ENCODE results near the gene EPB41L4B. TPM values are rescaled to one million over a fixed set of nuclear protein-coding genes. Genes with fewer than 3 reads are reported as not detected.

EPB41L4B gene
- total RNA-seq, 4 donors from 2014 or later: under 0.01 to 3.9 (median 1.5) TPM

DNA sequence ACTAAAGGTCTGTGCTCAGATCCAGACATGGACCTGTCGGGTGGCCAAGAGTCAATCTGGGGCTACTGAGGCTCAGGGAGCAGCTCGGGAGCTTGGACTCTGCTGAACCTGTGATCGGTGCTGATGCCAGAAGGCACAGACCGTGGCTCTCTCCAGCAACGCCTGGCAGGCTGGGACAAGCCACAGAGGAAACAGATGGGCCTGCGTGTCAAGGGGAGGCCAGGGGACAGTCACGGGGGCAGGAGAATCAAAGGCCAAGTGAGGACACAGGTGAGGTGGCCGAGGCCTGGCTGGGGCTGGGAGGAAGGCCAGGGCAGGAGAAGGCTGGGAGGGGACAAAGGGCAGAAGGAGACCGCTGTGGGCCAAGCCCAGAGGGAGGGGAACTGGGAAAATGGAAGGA, 43.4 kb downstream of the EPB41L4B start:
- TF ChIP-seq POLR2A (IDR thresholded peaks at IDR 0.05): no peak
- TF ChIP-seq, protein P1, sequence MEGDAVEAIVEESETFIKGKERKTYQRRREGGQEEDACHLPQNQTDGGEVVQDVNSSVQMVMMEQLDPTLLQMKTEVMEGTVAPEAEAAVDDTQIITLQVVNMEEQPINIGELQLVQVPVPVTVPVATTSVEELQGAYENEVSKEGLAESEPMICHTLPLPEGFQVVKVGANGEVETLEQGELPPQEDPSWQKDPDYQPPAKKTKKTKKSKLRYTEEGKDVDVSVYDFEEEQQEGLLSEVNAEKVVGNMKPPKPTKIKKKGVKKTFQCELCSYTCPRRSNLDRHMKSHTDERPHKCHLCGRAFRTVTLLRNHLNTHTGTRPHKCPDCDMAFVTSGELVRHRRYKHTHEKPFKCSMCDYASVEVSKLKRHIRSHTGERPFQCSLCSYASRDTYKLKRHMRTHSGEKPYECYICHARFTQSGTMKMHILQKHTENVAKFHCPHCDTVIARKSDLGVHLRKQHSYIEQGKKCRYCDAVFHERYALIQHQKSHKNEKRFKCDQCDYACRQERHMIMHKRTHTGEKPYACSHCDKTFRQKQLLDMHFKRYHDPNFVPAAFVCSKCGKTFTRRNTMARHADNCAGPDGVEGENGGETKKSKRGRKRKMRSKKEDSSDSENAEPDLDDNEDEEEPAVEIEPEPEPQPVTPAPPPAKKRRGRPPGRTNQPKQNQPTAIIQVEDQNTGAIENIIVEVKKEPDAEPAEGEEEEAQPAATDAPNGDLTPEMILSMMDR (IDR thresholded peaks at IDR 0.05): no peak
- Histone ChIP-seq H3K9me3 (no peaks in the 10 kb centered on the region), H3K4me3 (no peak overlapping the region), H3K27ac (no peak overlapping the region), H3K27me3 (no peaks in the 10 kb centered on the region), H3K4me1 (no peaks in the 10 kb centered on the region), H3K36me3 (no peaks in the 10 kb centered on the region)
- DNase-seq: no peak
- intact Hi-C loops (cut with DNase I; ENCODE audit: low total_unique reads): no loop called here

GRCh38 chr9:109276469-109277440, 44.1 kb downstream of the EPB41L4B start:
- Histone ChIP-seq H3K36me3 (no peaks in the 10 kb centered on the region), H3K9me3 (no peaks in the 10 kb centered on the region), H3K27me3 (no peaks in the 10 kb centered on the region), H3K4me3 (no peak overlapping the region), H3K27ac (no peak overlapping the region), H3K4me1 (no peaks in the 10 kb centered on the region)
- TF ChIP-seq, protein P1 (IDR thresholded peaks at IDR 0.05): no peak
- no peak for TF ChIP-seq POLR2A (IDR thresholded peaks at IDR 0.05)
- intact Hi-C loops (cut with DNase I; ENCODE audit: low total_unique reads): no loop called here
- DNase-seq: no peak

GRCh38 chr9:109274884-109275730, 45.8 kb downstream of the EPB41L4B start:
- H3K27ac ChIP-seq: no peak overlapping the region
- TF ChIP-seq, protein P1 (IDR thresholded peaks at IDR 0.05): no peak
- no peak for TF ChIP-seq POLR2A (IDR thresholded peaks at IDR 0.05)

GRCh38 chr9:109273869-109274268, 47.0 kb downstream of the EPB41L4B start:
- Histone ChIP-seq H3K9me3 (no peaks in the 10 kb centered on the region), H3K4me1 (no peaks in the 10 kb centered on the region), H3K27me3 (no peaks in the 10 kb centered on the region), H3K27ac (no peak overlapping the region), H3K4me3 (no peak overlapping the region), H3K36me3 (no peaks in the 10 kb centered on the region)
- TF ChIP-seq, protein P1 (IDR thresholded peaks at IDR 0.05): no peak
- TF ChIP-seq POLR2A (IDR thresholded peaks at IDR 0.05): no peak
- intact Hi-C loops (cut with DNase I; ENCODE audit: low total_unique reads): no loop called here
- no peak for DNase-seq

More at GRCh38 chr9:109274884-109275730, 45.8 kb downstream of the EPB41L4B start:
- H3K36me3 ChIP-seq: no peaks in the 10 kb centered on the region
- no peaks in the 10 kb centered on the region for H3K27me3 ChIP-seq
- H3K9me3 ChIP-seq: no peaks in the 10 kb centered on the region
- no peaks in the 10 kb centered on the region for H3K4me1 ChIP-seq
- no peak overlapping the region for H3K4me3 ChIP-seq
- DNase-seq: no peak
- intact Hi-C loops (cut with DNase I; ENCODE audit: low total_unique reads): no loop called here
